Breast epithelium (tissue), 3 donors: ENCODE results near the gene BRS3.

Experiments used
- POLR2A ChIP-seq: fragments of 450-650 bp; IDR thresholded peaks from one replicate; pipeline ENCODE4 v1.6.1; 2016; ENCODE audit warnings: antibody characterized with exemption, mild to moderate bottlenecking, moderate library complexity
- POLR2AphosphoS5 ChIP-seq, 3 donors: sonication (generic); formaldehyde crosslinking; IDR thresholded peaks; one replicate each; pipeline ENCODE4 v1.6.1; 2017; ENCODE audit warnings: antibody characterized with exemption in 3 of 3
- TF ChIP-seq, protein P1 (sequence below), 3 donors: fragments of 450-650 bp; IDR thresholded peaks; one replicate each; pipeline ENCODE4 v1.5.1; 2016 to 2017; ENCODE audit warnings: antibody characterized with exemption in 3 of 3, mild to moderate bottlenecking in 3 of 3, moderate library complexity in 3 of 3

DNA sequence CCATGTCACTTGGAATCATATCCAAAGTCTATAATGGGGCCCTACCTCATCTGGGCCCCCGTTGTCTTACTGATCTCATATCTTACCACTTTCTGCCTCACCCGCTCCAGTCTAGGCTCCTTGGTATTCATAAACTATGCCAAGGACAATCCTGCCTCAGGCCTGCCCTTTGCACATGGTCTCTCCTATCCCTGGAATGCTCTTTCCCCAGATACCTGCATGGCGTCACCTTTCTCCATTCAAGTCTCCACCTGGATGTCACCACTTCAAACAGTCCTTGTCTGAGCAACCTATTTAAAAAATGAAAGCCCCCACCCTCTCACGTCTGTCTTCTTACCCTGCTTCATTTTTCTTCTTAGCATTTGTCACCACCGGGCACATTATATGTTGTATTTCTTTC is 52.5 kb downstream of the BRS3 start:
- no peak for TF ChIP-seq POLR2A
- TF ChIP-seq, protein P1, sequence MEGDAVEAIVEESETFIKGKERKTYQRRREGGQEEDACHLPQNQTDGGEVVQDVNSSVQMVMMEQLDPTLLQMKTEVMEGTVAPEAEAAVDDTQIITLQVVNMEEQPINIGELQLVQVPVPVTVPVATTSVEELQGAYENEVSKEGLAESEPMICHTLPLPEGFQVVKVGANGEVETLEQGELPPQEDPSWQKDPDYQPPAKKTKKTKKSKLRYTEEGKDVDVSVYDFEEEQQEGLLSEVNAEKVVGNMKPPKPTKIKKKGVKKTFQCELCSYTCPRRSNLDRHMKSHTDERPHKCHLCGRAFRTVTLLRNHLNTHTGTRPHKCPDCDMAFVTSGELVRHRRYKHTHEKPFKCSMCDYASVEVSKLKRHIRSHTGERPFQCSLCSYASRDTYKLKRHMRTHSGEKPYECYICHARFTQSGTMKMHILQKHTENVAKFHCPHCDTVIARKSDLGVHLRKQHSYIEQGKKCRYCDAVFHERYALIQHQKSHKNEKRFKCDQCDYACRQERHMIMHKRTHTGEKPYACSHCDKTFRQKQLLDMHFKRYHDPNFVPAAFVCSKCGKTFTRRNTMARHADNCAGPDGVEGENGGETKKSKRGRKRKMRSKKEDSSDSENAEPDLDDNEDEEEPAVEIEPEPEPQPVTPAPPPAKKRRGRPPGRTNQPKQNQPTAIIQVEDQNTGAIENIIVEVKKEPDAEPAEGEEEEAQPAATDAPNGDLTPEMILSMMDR (IDR thresholded peaks at IDR 0.05): no peak
- TF ChIP-seq POLR2AphosphoS5 (IDR thresholded peaks at IDR 0.05): no peak
